ENCODE data around the gene PDLIM1. TPM values are rescaled to one million over a fixed set of nuclear protein-coding genes. Genes with fewer than 3 reads are reported as not detected.

The PDLIM1 gene
- total and polyA plus RNA-seq, 2 experiments from 2014 or later: 111 to 233 TPM

DNA sequence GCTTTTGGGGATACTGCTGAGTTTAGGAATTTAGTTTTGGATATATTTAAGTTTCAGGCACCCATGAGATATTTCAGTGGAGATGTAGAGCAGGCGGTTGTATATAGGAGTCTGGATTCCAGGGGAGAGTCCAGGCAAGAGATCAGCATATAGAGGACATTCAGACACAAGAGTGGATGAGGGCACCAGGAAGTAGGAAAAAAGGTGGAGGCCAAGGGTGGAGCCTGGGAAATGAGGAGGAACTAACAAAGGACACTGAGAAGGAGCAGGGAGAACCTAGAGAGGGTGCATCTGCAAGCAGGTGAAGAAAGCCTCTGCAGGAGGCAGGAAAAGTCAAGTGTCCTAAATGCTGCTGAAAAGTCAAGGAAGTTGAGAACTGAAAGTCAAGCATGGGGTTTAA, 13.1 kb upstream of the PDLIM1 start:
- H3K27ac Mint-ChIP-seq: no peak overlapping the region
- Histone ChIP-seq H3K4me3 (no peak overlapping the region), H3F3A (replicated peaks; ENCODE audit: low read depth) (peaks cover 9% of the 10 kb centered on the region), H3K9me2 (ENCODE audit: insufficient read depth) (no peaks in the 10 kb centered on the region), H2AFZ (no peak overlapping the region), H3K36me3 (ENCODE audit: insufficient read depth) (no peaks in the 10 kb centered on the region), H4K20me1 (replicated peaks; ENCODE audit: insufficient read depth) (no peaks in the 10 kb centered on the region), H3K4me1 (ENCODE audit: insufficient read depth) (peaks cover 3% of the 10 kb centered on the region; the same call in 1 of the 2 replicates), H3K4me2 (no peak overlapping the region), H3K27ac (ENCODE audit: low read depth) (no peak overlapping the region), H3K79me2 (replicated peaks; ENCODE audit: insufficient read depth) (no peaks in the 10 kb centered on the region), H3K27me3 (ENCODE audit: insufficient read depth) (0 out of 2 replicates have a peak, but pooled peaks cover 7% of the 10 kb centered on the region)
- H3K4me3 Mint-ChIP-seq: no peak overlapping the region
- no peak for TF ChIP-seq CREB1 (CRISPR knock-in tag; IDR thresholded peaks at IDR 0.05; ENCODE audit: low read depth)
- TF ChIP-seq POLR2AphosphoS5 (IDR thresholded peaks at IDR 0.05; ENCODE audit: low read depth): no peak
- no peak for TF ChIP-seq JUNB (IDR thresholded peaks at IDR 0.05; ENCODE audit: unreplicated experiment)
- TF ChIP-seq ZNF331 (CRISPR knock-in tag; IDR thresholded peaks at IDR 0.05; ENCODE audit: low read depth): no peak
- TF ChIP-seq, protein P1, sequence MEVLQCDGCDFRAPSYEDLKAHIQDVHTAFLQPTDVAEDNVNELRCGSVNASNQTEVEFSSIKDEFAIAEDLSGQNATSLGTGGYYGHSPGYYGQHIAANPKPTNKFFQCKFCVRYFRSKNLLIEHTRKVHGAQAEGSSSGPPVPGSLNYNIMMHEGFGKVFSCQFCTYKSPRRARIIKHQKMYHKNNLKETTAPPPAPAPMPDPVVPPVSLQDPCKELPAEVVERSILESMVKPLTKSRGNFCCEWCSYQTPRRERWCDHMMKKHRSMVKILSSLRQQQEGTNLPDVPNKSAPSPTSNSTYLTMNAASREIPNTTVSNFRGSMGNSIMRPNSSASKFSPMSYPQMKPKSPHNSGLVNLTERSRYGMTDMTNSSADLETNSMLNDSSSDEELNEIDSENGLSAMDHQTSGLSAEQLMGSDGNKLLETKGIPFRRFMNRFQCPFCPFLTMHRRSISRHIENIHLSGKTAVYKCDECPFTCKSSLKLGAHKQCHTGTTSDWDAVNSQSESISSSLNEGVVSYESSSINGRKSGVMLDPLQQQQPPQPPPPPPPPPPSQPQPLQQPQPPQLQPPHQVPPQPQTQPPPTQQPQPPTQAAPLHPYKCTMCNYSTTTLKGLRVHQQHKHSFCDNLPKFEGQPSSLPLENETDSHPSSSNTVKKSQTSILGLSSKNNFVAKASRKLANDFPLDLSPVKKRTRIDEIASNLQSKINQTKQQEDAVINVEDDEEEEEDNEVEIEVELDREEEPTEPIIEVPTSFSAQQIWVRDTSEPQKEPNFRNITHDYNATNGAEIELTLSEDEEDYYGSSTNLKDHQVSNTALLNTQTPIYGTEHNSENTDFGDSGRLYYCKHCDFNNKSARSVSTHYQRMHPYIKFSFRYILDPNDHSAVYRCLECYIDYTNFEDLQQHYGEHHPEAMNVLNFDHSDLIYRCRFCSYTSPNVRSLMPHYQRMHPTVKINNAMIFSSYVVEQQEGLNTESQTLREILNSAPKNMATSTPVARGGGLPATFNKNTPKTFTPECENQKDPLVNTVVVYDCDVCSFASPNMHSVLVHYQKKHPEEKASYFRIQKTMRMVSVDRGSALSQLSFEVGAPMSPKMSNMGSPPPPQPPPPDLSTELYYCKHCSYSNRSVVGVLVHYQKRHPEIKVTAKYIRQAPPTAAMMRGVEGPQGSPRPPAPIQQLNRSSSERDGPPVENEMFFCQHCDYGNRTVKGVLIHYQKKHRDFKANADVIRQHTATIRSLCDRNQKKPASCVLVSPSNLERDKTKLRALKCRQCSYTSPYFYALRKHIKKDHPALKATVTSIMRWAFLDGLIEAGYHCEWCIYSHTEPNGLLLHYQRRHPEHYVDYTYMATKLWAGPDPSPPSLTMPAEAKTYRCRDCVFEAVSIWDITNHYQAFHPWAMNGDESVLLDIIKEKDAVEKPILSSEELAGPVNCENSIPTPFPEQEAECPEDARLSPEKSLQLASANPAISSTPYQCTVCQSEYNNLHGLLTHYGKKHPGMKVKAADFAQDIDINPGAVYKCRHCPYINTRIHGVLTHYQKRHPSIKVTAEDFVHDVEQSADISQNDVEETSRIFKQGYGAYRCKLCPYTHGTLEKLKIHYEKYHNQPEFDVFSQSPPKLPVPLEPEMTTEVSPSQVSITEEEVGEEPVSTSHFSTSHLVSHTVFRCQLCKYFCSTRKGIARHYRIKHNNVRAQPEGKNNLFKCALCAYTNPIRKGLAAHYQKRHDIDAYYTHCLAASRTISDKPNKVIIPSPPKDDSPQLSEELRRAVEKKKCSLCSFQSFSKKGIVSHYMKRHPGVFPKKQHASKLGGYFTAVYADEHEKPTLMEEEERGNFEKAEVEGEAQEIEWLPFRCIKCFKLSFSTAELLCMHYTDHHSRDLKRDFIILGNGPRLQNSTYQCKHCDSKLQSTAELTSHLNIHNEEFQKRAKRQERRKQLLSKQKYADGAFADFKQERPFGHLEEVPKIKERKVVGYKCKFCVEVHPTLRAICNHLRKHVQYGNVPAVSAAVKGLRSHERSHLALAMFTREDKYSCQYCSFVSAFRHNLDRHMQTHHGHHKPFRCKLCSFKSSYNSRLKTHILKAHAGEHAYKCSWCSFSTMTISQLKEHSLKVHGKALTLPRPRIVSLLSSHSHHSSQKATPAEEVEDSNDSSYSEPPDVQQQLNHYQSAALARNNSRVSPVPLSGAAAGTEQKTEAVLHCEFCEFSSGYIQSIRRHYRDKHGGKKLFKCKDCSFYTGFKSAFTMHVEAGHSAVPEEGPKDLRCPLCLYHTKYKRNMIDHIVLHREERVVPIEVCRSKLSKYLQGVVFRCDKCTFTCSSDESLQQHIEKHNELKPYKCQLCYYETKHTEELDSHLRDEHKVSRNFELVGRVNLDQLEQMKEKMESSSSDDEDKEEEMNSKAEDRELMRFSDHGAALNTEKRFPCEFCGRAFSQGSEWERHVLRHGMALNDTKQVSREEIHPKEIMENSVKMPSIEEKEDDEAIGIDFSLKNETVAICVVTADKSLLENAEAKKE (CRISPR knock-in tag; IDR thresholded peaks at IDR 0.05): no peak
- no peak for TF ChIP-seq EZH2 (IDR thresholded peaks at IDR 0.05; ENCODE audit: low read depth, unreplicated experiment)
- TF ChIP-seq ETS1 (IDR thresholded peaks at IDR 0.05): no peak
- TF ChIP-seq, protein P2, sequence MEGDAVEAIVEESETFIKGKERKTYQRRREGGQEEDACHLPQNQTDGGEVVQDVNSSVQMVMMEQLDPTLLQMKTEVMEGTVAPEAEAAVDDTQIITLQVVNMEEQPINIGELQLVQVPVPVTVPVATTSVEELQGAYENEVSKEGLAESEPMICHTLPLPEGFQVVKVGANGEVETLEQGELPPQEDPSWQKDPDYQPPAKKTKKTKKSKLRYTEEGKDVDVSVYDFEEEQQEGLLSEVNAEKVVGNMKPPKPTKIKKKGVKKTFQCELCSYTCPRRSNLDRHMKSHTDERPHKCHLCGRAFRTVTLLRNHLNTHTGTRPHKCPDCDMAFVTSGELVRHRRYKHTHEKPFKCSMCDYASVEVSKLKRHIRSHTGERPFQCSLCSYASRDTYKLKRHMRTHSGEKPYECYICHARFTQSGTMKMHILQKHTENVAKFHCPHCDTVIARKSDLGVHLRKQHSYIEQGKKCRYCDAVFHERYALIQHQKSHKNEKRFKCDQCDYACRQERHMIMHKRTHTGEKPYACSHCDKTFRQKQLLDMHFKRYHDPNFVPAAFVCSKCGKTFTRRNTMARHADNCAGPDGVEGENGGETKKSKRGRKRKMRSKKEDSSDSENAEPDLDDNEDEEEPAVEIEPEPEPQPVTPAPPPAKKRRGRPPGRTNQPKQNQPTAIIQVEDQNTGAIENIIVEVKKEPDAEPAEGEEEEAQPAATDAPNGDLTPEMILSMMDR (conservative IDR thresholded peaks at IDR 0.05; ENCODE audit: low read depth in 2 of 2): no peak
- TF ChIP-seq STAT1 (IDR thresholded peaks at IDR 0.05; ENCODE audit: unreplicated experiment): no peak
- no peak for TF ChIP-seq NANOG (IDR thresholded peaks at IDR 0.05; ENCODE audit: borderline replicate concordance)
- TF ChIP-seq ZNF114 (CRISPR knock-in tag; IDR thresholded peaks at IDR 0.05): no peak
- TF ChIP-seq REST (IDR thresholded peaks at IDR 0.05; ENCODE audit: unreplicated experiment): no peak
- H3K9me3 Mint-ChIP-seq: no peaks in the 10 kb centered on the region
- DNase-seq (ENCODE audit: low spot score) (no peak), ATAC-seq (peak; percentile 16; the same call in 2 of the 3 replicates)
- no peaks in the 10 kb centered on the region for H3K4me1 Mint-ChIP-seq
- no peaks in the 10 kb centered on the region for H3K36me3 Mint-ChIP-seq (ENCODE audit: low read depth)
- peaks cover 2% of the 10 kb centered on the region for H3K27me3 Mint-ChIP-seq (ENCODE audit: insufficient read depth, low read depth, poor library complexity)
